Uterus (tissue), 2 donors: ENCODE results near the gene WDFY2.

Source experiments
- CTCF ChIP-seq, 4 experiments: fragments of 200-600 bp in 2 of 4; fragments of 450-650 bp in 2 of 4; sonication (generic) in 2 of 4; IDR thresholded peaks; one replicate each; pipeline ENCODE4 v1.5.1; 2016 to 2019; ENCODE audit warnings: antibody characterized with exemption in 4 of 4, mild to moderate bottlenecking in 2 of 4, moderate library complexity in 1 of 4
- POLR2A ChIP-seq, 2 donors: fragments of 450-650 bp; IDR thresholded peaks; one replicate each; pipeline ENCODE4 v1.6.1; 2016; ENCODE audit warnings: antibody characterized with exemption in 2 of 2, mild to moderate bottlenecking in 1 of 2, moderate library complexity in 1 of 2

- TF ChIP-seq POLR2A (IDR thresholded peaks at IDR 0.05) (no peak), CTCF (IDR thresholded peaks at IDR 0.05) (no peak)
Observed at GRCh38 chr13:51758691-51759090, 174.4 kb downstream of the WDFY2 start.
